K562 (cell line): ENCODE results near the gene LRRC49. TPM values are rescaled to one million over a fixed set of nuclear protein-coding genes. Genes with fewer than 3 reads are reported as not detected.

Experiments used
- ATAC-seq: fragments of 200-7000 bp; cut with Tn5 transposase; 3 replicates; pipeline ENCODE4 v1.9.1; 2020; ENCODE audit warnings: moderate library complexity
- BruUV-seq: library from RNA; stranded (reverse); fragments of 400-500 nt; replicated peaks from 2 replicates; lab custom pipeline; 2021; lab: Mats Ljungman, UMichigan
- CTCF ChIA-PET: fragments of 300-600 bp; formaldehyde crosslinking; extraction: SDS; loops from one replicate; lab custom pipeline; 2021; ENCODE audit warnings: low intra/inter-chr PET ratio; lab: Yijun Ruan, JAX
- POLR2A ChIA-PET: fragments of 300-600, 350-650 bp; sonication (Branson Sonifier 250); formaldehyde crosslinking; extraction: SDS; loops from one replicate; lab custom pipeline; 2021; ENCODE audit warnings: antibody characterized with exemption, inconsistent platforms; lab: Yijun Ruan, JAX
- DNase-seq, 4 experiments: peaks; one replicate each; pipeline versions ENCODE4 v3.0.0 to v3.0.0-alpha.2; 2011 to 2018; ENCODE audit warnings: low spot score in 3 of 4, mixed read lengths in 3 of 4; ENCODE audit errors: extremely low read depth in 1 of 4
- FAIRE-seq: peaks from 2 replicates; lab custom pipeline; 2011; peaks lifted over from hg19 to GRCh38; lab: Jason Lieb, UNC
- H2AFZ ChIP-seq: 2 replicates; pipeline ENCODE4 v1.6.0; 2011; ENCODE audit warnings: low read depth, low read length, control low read depth, inconsistent platforms
- H3K27ac ChIP-seq: fragments of 200-600 bp; 3 replicates; pipeline ENCODE4 v1.8.0; 2011; ENCODE audit warnings: low read depth, mild to moderate bottlenecking, control low read depth, inconsistent platforms, low read length, moderate library complexity, mixed read lengths; ENCODE audit errors: extremely low read depth
- H3K27me3 ChIP-seq, 2 experiments: fragments of 300-600 bp in 1 of 2; 2 replicates in 1 of 2; 3 replicates in 1 of 2; pipeline versions ENCODE4 v1.6.0 to v1.8.0; 2011; ENCODE audit warnings: inconsistent platforms in 2 of 2, low read length in 2 of 2, mild to moderate bottlenecking in 1 of 2, mixed read lengths in 1 of 2, moderate library complexity in 1 of 2; ENCODE audit not compliant: control insufficient read depth in 2 of 2, insufficient read depth in 2 of 2
- H3K36me3 ChIP-seq: fragments of 300-600 bp; 3 replicates; pipeline ENCODE4 v1.8.0; 2011; ENCODE audit warnings: mild to moderate bottlenecking, low read length, inconsistent platforms; ENCODE audit not compliant: control insufficient read depth, insufficient read depth
- H3K4me1 ChIP-seq, 2 experiments: fragments of 200-600 bp in 1 of 2; replicated peaks in 1 of 2; 2 replicates in 1 of 2; 3 replicates in 1 of 2; pipeline versions ENCODE4 v1.5.1 to v1.8.0; 2011; ENCODE audit warnings: inconsistent platforms in 2 of 2, low read length in 2 of 2, mild to moderate bottlenecking in 1 of 2, mixed read lengths in 1 of 2, moderate library complexity in 1 of 2; ENCODE audit not compliant: control insufficient read depth in 2 of 2, insufficient read depth in 2 of 2
- H3K4me2 ChIP-seq: 2 replicates; pipeline ENCODE4 v1.6.1; 2011; ENCODE audit warnings: low read length, control low read depth, inconsistent platforms, mixed read lengths; ENCODE audit not compliant: insufficient read depth
- H3K4me3 ChIP-seq: fragments of 200-600 bp; sonication (generic), shearing (Covaris generic); 2 replicates; pipeline ENCODE4 v1.5.1; 2016; ENCODE audit warnings: control low read depth, inconsistent platforms
- H3K79me2 ChIP-seq: fragments of 200-600 bp; 3 replicates; pipeline ENCODE4 v1.8.0; 2011; ENCODE audit warnings: low read length, inconsistent platforms; ENCODE audit not compliant: control insufficient read depth, insufficient read depth
- H3K9ac ChIP-seq, 2 experiments: 2 replicates each; pipeline versions ENCODE4 v1.6.0 to v1.6.1; 2011; ENCODE audit warnings: low read depth in 2 of 2, low read length in 2 of 2, control low read depth in 1 of 2, inconsistent platforms in 1 of 2, mild to moderate bottlenecking in 1 of 2, mixed read lengths in 1 of 2; ENCODE audit not compliant: insufficient read depth in 1 of 2
- H3K9me1 ChIP-seq: one replicate; pipeline ENCODE4 v1.6.0; 2011; ENCODE audit warnings: inconsistent platforms, mild to moderate bottlenecking, low read length, moderate library complexity; ENCODE audit not compliant: control insufficient read depth, insufficient read depth
- H3K9me3 ChIP-seq: replicated peaks from 2 replicates; pipeline ENCODE4 v1.5.1; 2011; ENCODE audit warnings: low read depth, low read length, inconsistent platforms; ENCODE audit not compliant: control insufficient read depth, insufficient read depth
- H4K20me1 ChIP-seq: replicated peaks from 2 replicates; pipeline ENCODE4 v1.6.1; 2011; ENCODE audit warnings: low read length, inconsistent platforms, mixed read lengths; ENCODE audit not compliant: control insufficient read depth, insufficient read depth
- WGBS: fragments of 100-300 bp; shearing (Covaris generic); methylation state at CpG from one replicate; pipeline ENCODE4 v1.1.6; 2016; ENCODE audit warnings: low coverage, mixed read lengths; ENCODE audit not compliant: insufficient coverage; ENCODE audit errors: missing lambda C conversion rate; 5-methylcytosine and 5-hydroxymethylcytosine counted together
- in situ Hi-C: fragments of 300-500 bp; cut with MboI; formaldehyde crosslinking; loops from 4 replicates; pipeline ENCODE4 v1.15.0; 2018; ENCODE audit warnings: inconsistent platforms, mixed read lengths
- intact Hi-C: fragments of 100-400 bp; cut with micrococcal nuclease; formaldehyde crosslinking; loops from 2 replicates; pipeline ENCODE4 v1.14.2; 2022
- polyA plus RNA-seq, 8 experiments: library from polyadenylated mRNA; depleted of rRNA in 4 of 8; stranded (reverse) in 5 of 8; unstranded in 3 of 8; fragments of >200 nt; fragmentation: Nextera tagmentation in 2 of 8; fragmentation: Illumina TruSeq in 1 of 8; extraction: Ambion mirVana in 2 of 8; extraction: Trizol in 1 of 8; gene quantifications; 2 replicates each; pipeline versions ENCODE4 v1.2.1 to v1.2.3, GENCODE V29; 2011 to 2014; ENCODE audit warnings: inconsistent platforms in 1 of 8, missing spikeins in 1 of 8
- total RNA-seq, 7 experiments: library from RNA; depleted of rRNA in 6 of 7; stranded (reverse); fragments of >200 nt in 6 of 7; fragmentation: Illumina TruSeq in 2 of 7; extraction: Trizol in 2 of 7; gene quantifications; 2 replicates each; pipeline versions ENCODE4 v1.2.1 to v1.2.3, GENCODE V29; 2011 to 2021; ENCODE audit warnings: low replicate concordance in 1 of 7
- TF ChIP-seq, protein P1 (sequence below): fragments of 200-800 bp; sonication (Bioruptor generic); IDR thresholded peaks from 2 replicates; pipeline ENCODE4 v1.6.1; 2016; ENCODE audit warnings: missing genetic modification characterization, missing compliant biosample characterization

Gene LRRC49
- total and polyA plus RNA-seq, 9 of the 15 experiments (the other 6 are each of a cell fraction or from before 2014, with no cell fraction given): 0.32 TPM; not detected in 8

DNA sequence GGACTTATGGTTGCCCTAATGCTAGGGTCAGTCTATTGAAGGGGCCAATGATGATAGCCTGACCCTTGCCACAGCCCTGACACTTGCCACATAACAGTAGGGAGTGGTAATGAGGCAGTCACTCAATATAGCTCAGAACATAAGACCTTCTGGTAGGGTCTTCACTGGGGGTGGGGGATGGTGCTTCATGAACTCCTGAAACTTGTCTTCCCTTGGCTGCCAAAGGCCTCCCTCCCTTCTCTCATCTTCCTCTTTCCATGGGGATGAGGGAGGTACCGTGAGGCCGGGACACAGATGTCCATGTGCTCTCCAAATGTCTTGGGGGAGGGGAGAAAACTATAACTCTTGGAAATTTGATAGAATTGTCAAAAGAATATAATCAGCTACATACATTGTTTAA, 201.5 kb downstream of the LRRC49 start:
- Histone ChIP-seq H3K36me3 (no peaks in the 10 kb centered on the region), H3K27ac (no peak overlapping the region), H3K27me3 (no peaks in the 10 kb centered on the region), H3K4me3 (no peak overlapping the region), H3K4me1 (no peaks in the 10 kb centered on the region), H4K20me1 (no peaks in the 10 kb centered on the region), H3K9me1 (no peaks in the 10 kb centered on the region), H3K9ac (no peak overlapping the region), H2AFZ (no peak overlapping the region), H3K4me2 (no peak overlapping the region), H3K79me2 (no peaks in the 10 kb centered on the region), H3K9me3 (no peaks in the 10 kb centered on the region)
- no TSS peak for BruUV-seq
- no peak for FAIRE-seq
- POLR2A ChIA-PET: no interaction called here
- TF ChIP-seq, protein P1, sequence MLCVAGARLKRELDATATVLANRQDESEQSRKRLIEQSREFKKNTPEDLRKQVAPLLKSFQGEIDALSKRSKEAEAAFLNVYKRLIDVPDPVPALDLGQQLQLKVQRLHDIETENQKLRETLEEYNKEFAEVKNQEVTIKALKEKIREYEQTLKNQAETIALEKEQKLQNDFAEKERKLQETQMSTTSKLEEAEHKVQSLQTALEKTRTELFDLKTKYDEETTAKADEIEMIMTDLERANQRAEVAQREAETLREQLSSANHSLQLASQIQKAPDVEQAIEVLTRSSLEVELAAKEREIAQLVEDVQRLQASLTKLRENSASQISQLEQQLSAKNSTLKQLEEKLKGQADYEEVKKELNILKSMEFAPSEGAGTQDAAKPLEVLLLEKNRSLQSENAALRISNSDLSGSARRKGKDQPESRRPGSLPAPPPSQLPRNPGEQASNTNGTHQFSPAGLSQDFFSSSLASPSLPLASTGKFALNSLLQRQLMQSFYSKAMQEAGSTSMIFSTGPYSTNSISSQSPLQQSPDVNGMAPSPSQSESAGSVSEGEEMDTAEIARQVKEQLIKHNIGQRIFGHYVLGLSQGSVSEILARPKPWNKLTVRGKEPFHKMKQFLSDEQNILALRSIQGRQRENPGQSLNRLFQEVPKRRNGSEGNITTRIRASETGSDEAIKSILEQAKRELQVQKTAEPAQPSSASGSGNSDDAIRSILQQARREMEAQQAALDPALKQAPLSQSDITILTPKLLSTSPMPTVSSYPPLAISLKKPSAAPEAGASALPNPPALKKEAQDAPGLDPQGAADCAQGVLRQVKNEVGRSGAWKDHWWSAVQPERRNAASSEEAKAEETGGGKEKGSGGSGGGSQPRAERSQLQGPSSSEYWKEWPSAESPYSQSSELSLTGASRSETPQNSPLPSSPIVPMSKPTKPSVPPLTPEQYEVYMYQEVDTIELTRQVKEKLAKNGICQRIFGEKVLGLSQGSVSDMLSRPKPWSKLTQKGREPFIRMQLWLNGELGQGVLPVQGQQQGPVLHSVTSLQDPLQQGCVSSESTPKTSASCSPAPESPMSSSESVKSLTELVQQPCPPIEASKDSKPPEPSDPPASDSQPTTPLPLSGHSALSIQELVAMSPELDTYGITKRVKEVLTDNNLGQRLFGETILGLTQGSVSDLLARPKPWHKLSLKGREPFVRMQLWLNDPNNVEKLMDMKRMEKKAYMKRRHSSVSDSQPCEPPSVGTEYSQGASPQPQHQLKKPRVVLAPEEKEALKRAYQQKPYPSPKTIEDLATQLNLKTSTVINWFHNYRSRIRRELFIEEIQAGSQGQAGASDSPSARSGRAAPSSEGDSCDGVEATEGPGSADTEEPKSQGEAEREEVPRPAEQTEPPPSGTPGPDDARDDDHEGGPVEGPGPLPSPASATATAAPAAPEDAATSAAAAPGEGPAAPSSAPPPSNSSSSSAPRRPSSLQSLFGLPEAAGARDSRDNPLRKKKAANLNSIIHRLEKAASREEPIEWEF (CRISPR knock-in tag): no peak
- intact Hi-C loops (no loop called here), in situ Hi-C loops (no loop called here)
- no peak for DNase-seq
- CTCF ChIA-PET: no interaction called here
- WGBS: 0% methylated on average over 2 of the region's 2 CpGs
- no peak for ATAC-seq
